KMS-11 (cell line): ENCODE measurements around the gene ABL2.

ENCODE experiments used
- H2AFZ ChIP-seq: fragments of 200-600 bp; sonication (generic); 2 replicates; pipeline ENCODE4 v1.6.1; 2016; ENCODE audit warnings: antibody characterized with exemption, mixed run types, low read depth
- H3K27ac ChIP-seq: fragments of 200-600 bp; sonication (generic); 2 replicates; pipeline ENCODE4 v1.6.1; 2016; ENCODE audit warnings: mild to moderate bottlenecking, mixed run types
- H3K27me3 ChIP-seq: fragments of 200-600 bp; sonication (generic); 2 replicates; pipeline ENCODE4 v1.6.1; 2017; ENCODE audit warnings: mild to moderate bottlenecking, low read depth, mixed run types, moderate library complexity; ENCODE audit not compliant: insufficient read depth
- H3K36me3 ChIP-seq: fragments of 200-600 bp; sonication (generic); 2 replicates; pipeline ENCODE4 v1.6.1; 2017; ENCODE audit warnings: mild to moderate bottlenecking, mixed run types; ENCODE audit not compliant: insufficient read depth
- H3K4me1 ChIP-seq: fragments of 200-600 bp; sonication (generic); 2 replicates; pipeline ENCODE4 v1.6.1; 2016; ENCODE audit warnings: mild to moderate bottlenecking, low read depth, mixed run types; ENCODE audit not compliant: poor library complexity, severe bottlenecking
- H3K4me2 ChIP-seq: fragments of 200-600 bp; sonication (generic); 2 replicates; pipeline ENCODE4 v1.7.0; 2016; ENCODE audit warnings: mild to moderate bottlenecking, mixed run types
- H3K4me3 ChIP-seq: fragments of 200-600 bp; sonication (generic); IDR thresholded peaks from 2 replicates; pipeline ENCODE4 v1.6.1; 2017; ENCODE audit warnings: low read depth, low read length, mixed read lengths; ENCODE audit not compliant: insufficient read depth
- H3K79me2 ChIP-seq: fragments of 200-600 bp; sonication (generic); 2 replicates; pipeline ENCODE4 v1.6.1; 2016; ENCODE audit warnings: low read depth, mixed run types; ENCODE audit not compliant: insufficient read depth
- H3K9ac ChIP-seq: fragments of 200-600 bp; sonication (generic); 2 replicates; pipeline ENCODE4 v1.6.1; 2016; ENCODE audit warnings: mild to moderate bottlenecking, mixed run types
- H4K20me1 ChIP-seq: fragments of 200-600 bp; sonication (generic); 2 replicates; pipeline ENCODE4 v1.6.1; 2016; ENCODE audit warnings: mild to moderate bottlenecking, mixed run types; ENCODE audit not compliant: insufficient read depth
- TF ChIP-seq, protein P1 (sequence below): fragments of 200-600 bp; sonication (generic); conservative IDR thresholded peaks from 2 replicates; pipeline ENCODE4 v1.6.1; 2017; ENCODE audit warnings: low read depth, mild to moderate bottlenecking, antibody characterized with exemption, low read length, moderate library complexity, mixed read lengths

Gene ABL2

GRCh38 chr1:179129702-179130473 lies 99.6 kb downstream of the ABL2 start:
- Histone ChIP-seq H4K20me1 (no peaks in the 10 kb centered on the region), H3K4me1 (peaks cover 20% of the 10 kb centered on the region), H3K4me3 (no peak overlapping the region)

DNA sequence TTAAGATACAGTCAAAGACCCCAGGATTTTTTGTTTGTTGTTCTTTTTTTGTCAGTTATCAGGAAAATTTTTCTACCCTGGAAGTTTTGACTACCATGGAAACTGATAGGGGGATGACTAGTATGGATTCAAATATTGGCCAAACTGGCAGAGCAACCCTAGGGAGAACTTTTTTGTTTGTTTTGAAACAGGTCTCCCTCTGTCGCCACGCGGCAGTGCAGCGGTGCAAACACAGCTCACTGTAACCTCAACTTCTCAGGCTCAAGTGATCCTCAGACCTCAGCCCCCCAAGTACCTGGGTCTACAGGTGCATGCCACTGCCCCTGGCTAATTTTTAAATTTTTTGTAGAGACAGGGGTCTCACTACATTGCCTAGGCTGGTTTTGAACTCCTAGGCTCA lies 101.0 kb downstream of the ABL2 start:
- TF ChIP-seq, protein P1, sequence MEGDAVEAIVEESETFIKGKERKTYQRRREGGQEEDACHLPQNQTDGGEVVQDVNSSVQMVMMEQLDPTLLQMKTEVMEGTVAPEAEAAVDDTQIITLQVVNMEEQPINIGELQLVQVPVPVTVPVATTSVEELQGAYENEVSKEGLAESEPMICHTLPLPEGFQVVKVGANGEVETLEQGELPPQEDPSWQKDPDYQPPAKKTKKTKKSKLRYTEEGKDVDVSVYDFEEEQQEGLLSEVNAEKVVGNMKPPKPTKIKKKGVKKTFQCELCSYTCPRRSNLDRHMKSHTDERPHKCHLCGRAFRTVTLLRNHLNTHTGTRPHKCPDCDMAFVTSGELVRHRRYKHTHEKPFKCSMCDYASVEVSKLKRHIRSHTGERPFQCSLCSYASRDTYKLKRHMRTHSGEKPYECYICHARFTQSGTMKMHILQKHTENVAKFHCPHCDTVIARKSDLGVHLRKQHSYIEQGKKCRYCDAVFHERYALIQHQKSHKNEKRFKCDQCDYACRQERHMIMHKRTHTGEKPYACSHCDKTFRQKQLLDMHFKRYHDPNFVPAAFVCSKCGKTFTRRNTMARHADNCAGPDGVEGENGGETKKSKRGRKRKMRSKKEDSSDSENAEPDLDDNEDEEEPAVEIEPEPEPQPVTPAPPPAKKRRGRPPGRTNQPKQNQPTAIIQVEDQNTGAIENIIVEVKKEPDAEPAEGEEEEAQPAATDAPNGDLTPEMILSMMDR = no peak
- H4K20me1 ChIP-seq = no peaks in the 10 kb centered on the region
- no peak overlapping the region for H3K4me3 ChIP-seq
- no peak overlapping the region for H3K4me2 ChIP-seq
- no peak overlapping the region for H3K27ac ChIP-seq
- no peaks in the 10 kb centered on the region for H3K27me3 ChIP-seq
- peaks cover 20% of the 10 kb centered on the region for H3K4me1 ChIP-seq
- H3K36me3 ChIP-seq = no peaks in the 10 kb centered on the region
- no peak overlapping the region for H2AFZ ChIP-seq
- no peak overlapping the region for H3K9ac ChIP-seq
- H3K79me2 ChIP-seq = 0 out of 2 replicates have a peak, but pooled peaks cover 7% of the 10 kb centered on the region

More at GRCh38 chr1:179129702-179130473, 99.6 kb downstream of the ABL2 start:
- no peak overlapping the region for H3K9ac ChIP-seq
- H2AFZ ChIP-seq = no peak overlapping the region
- no peaks in the 10 kb centered on the region for H3K36me3 ChIP-seq
- no peak overlapping the region for H3K27ac ChIP-seq
- no peaks in the 10 kb centered on the region for H3K27me3 ChIP-seq
- H3K4me2 ChIP-seq = peak overlapping the region; percentile 34
- 0 out of 2 replicates have a peak, but pooled peaks cover 7% of the 10 kb centered on the region for H3K79me2 ChIP-seq
- TF ChIP-seq, protein P1 = no peak

DNA sequence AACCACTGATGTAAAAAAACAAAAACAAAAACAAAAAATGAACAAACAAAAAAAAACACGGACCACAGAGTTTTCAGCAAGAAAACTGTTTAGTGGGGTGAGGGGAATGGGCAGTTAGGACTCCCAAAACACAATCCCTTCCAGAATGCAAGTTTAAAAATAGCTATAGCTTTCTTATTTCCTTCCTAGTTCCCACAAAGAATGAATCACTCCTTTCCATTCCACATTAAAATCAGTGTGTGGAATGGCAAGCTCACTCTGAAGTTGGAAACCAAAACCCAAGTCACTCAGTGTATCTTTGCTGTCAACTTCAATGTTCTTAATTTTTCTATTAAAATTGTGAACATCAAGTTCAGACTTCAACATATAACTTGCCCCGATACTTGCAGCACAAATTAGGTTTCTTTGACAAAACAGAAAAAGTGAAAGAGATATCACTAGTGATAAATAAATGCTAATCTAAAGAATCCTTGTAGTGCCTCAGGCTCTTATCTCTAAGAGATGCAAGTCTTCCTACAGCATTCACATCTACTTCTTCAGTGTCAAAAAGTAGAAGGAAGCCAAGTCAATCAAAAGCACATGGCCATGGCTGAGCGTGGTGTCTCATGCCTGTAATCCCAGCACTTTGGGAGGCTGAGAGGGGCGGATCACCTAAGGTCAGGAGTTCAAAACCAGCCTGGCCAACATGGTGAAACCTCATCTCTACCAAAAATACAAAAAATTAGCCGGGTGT lies 102.1 kb downstream of the ABL2 start:
- Histone ChIP-seq H2AFZ (no peak overlapping the region), H3K27me3 (no peaks in the 10 kb centered on the region), H3K79me2 (0 out of 2 replicates have a peak, but pooled peaks cover 7% of the 10 kb centered on the region), H3K27ac (no peak overlapping the region), H3K4me1 (peaks cover 20% of the 10 kb centered on the region), H3K4me2 (no peak overlapping the region), H4K20me1 (no peaks in the 10 kb centered on the region), H3K9ac (no peak overlapping the region), H3K4me3 (no peak overlapping the region), H3K36me3 (no peaks in the 10 kb centered on the region)
- TF ChIP-seq, protein P1 = no peak

DNA sequence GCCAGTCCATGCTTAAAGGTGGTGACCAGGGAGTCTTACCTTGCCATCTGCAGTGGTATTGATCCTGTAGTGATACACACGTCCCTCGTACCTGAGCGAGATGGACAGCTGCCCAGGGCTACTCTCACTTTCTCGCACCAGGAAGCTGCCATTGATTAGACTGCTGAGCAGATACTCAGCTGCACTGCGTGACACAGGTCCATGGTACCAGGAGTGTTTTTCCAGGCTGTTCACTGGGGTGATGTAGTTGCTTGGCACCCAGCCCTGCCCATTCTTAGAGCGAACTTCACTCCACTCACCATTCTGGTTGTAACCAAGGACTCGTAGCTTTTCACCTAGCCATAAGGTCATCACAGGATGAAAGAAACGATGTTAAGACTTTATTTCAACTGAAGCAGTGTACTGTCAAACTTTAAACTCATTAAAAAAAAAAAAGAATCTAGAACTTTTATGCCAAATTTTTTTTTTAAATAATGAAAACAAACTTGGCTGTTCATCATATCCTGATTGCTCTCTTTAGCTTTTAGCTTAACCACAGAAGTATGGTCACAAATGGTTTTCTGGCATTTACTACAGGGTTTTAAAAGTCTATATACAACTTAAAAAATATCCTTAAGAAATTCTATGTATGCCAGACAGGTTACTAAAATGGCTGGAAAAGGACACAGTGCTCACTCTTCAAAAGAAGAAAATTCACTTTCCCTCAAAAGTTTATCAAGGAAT lies 103.0 kb downstream of the ABL2 start:
- H3K9ac ChIP-seq = no peak overlapping the region
- H3K27ac ChIP-seq = no peak overlapping the region
- TF ChIP-seq, protein P1 = no peak
- no peak overlapping the region for H3K4me3 ChIP-seq
- H2AFZ ChIP-seq = no peak overlapping the region
- 0 out of 2 replicates have a peak, but pooled peaks cover 4% of the 10 kb centered on the region for H3K79me2 ChIP-seq
- H3K36me3 ChIP-seq = no peaks in the 10 kb centered on the region
- no peaks in the 10 kb centered on the region for H4K20me1 ChIP-seq
- peaks cover 22% of the 10 kb centered on the region for H3K4me1 ChIP-seq
- no peak overlapping the region for H3K4me2 ChIP-seq
- no peaks in the 10 kb centered on the region for H3K27me3 ChIP-seq
